ENCODE data around the gene CRISP3. TPM values are rescaled to one million over a fixed set of nuclear protein-coding genes. Genes with fewer than 3 reads are reported as not detected.

CRISP3 gene
- total RNA-seq, 1 donor: not detected

GRCh38 chr6:49772285-49772684, 28.1 kb upstream of the CRISP3 start:
- H3K4me1 ChIP-seq (ENCODE audit: insufficient read depth, low read length): no peaks in the 10 kb centered on the region
- H3K4me2 ChIP-seq (ENCODE audit: insufficient read depth, low read length): no peak overlapping the region
- DNase-seq (ENCODE audit: insufficient read length, low spot score, missing footprints): no peak
- H3K79me2 ChIP-seq (ENCODE audit: insufficient read depth, low read length): no peaks in the 10 kb centered on the region
- H3K36me3 ChIP-seq (ENCODE audit: insufficient read depth, low read length): no peaks in the 10 kb centered on the region
- H3K27ac ChIP-seq (ENCODE audit: low read depth, low read length): no peak overlapping the region
- no peaks in the 10 kb centered on the region for H3K9me3 ChIP-seq (ENCODE audit: low read depth, low read length)
- H3K27me3 ChIP-seq (ENCODE audit: insufficient read depth, low read length): no peaks in the 10 kb centered on the region
- H4K20me1 ChIP-seq (ENCODE audit: insufficient read depth, low read length): no peaks in the 10 kb centered on the region
- H3K4me3 ChIP-seq (ENCODE audit: insufficient read depth, low read length): no peak overlapping the region
- no peak for TF ChIP-seq CTCF (IDR thresholded peaks at IDR 0.05; ENCODE audit: extremely low read depth, low read depth, low read length)
- H2AFZ ChIP-seq (ENCODE audit: low read length): no peak overlapping the region

- no peak for DNase-seq (ENCODE audit: insufficient read length, low spot score, missing footprints)
- no peak for TF ChIP-seq CTCF (IDR thresholded peaks at IDR 0.05; ENCODE audit: extremely low read depth, low read depth, low read length)
- H3K9me3 ChIP-seq (ENCODE audit: low read depth, low read length): no peaks in the 10 kb centered on the region
These were observed 22.6 kb upstream of the CRISP3 start for GRCh38 chr6:49766762-49767161.

GRCh38 chr6:49764571-49765236, 20.5 kb upstream of the CRISP3 start:
- no peak for TF ChIP-seq CTCF (IDR thresholded peaks at IDR 0.05; ENCODE audit: extremely low read depth, low read depth, low read length)

More at GRCh38 chr6:49766762-49767161, 22.6 kb upstream of the CRISP3 start:
- no peak overlapping the region for H3K4me2 ChIP-seq (ENCODE audit: insufficient read depth, low read length)
- no peak overlapping the region for H3K4me3 ChIP-seq (ENCODE audit: insufficient read depth, low read length)
- H3K79me2 ChIP-seq (ENCODE audit: insufficient read depth, low read length): no peaks in the 10 kb centered on the region
- no peaks in the 10 kb centered on the region for H3K36me3 ChIP-seq (ENCODE audit: insufficient read depth, low read length)
- H3K27me3 ChIP-seq (ENCODE audit: insufficient read depth, low read length): no peaks in the 10 kb centered on the region
- H2AFZ ChIP-seq (ENCODE audit: low read length): no peak overlapping the region
- H4K20me1 ChIP-seq (ENCODE audit: insufficient read depth, low read length): no peaks in the 10 kb centered on the region
- no peak overlapping the region for H3K27ac ChIP-seq (ENCODE audit: low read depth, low read length)
- H3K4me1 ChIP-seq (ENCODE audit: insufficient read depth, low read length): no peaks in the 10 kb centered on the region

GRCh38 chr6:49743429-49743828, 759 bp downstream of the CRISP3 start:
- Histone ChIP-seq H3K4me1 (ENCODE audit: insufficient read depth, low read length) (no peaks in the 10 kb centered on the region), H4K20me1 (ENCODE audit: insufficient read depth, low read length) (no peaks in the 10 kb centered on the region)
- TF ChIP-seq CTCF (IDR thresholded peaks at IDR 0.05; ENCODE audit: extremely low read depth, low read depth, low read length): no peak

More at GRCh38 chr6:49764571-49765236, 20.5 kb upstream of the CRISP3 start:
- Histone ChIP-seq H3K36me3 (ENCODE audit: insufficient read depth, low read length) (no peaks in the 10 kb centered on the region), H3K4me1 (ENCODE audit: insufficient read depth, low read length) (no peaks in the 10 kb centered on the region), H4K20me1 (ENCODE audit: insufficient read depth, low read length) (no peaks in the 10 kb centered on the region), H3K27me3 (ENCODE audit: insufficient read depth, low read length) (no peaks in the 10 kb centered on the region), H3K4me3 (ENCODE audit: insufficient read depth, low read length) (no peak overlapping the region), H3K9me3 (ENCODE audit: low read depth, low read length) (no peaks in the 10 kb centered on the region), H3K27ac (ENCODE audit: low read depth, low read length) (no peak overlapping the region), H2AFZ (ENCODE audit: low read length) (no peak overlapping the region), H3K79me2 (ENCODE audit: insufficient read depth, low read length) (no peaks in the 10 kb centered on the region), H3K4me2 (ENCODE audit: insufficient read depth, low read length) (no peak overlapping the region)
- DNase-seq (ENCODE audit: insufficient read length, low spot score, missing footprints): no peak

More at GRCh38 chr6:49743429-49743828, 759 bp downstream of the CRISP3 start:
- Histone ChIP-seq H3K79me2 (ENCODE audit: insufficient read depth, low read length) (no peaks in the 10 kb centered on the region), H3K27ac (ENCODE audit: low read depth, low read length) (no peak overlapping the region), H3K36me3 (ENCODE audit: insufficient read depth, low read length) (no peaks in the 10 kb centered on the region), H3K27me3 (ENCODE audit: insufficient read depth, low read length) (no peaks in the 10 kb centered on the region), H3K4me2 (ENCODE audit: insufficient read depth, low read length) (no peak overlapping the region), H2AFZ (ENCODE audit: low read length) (no peak overlapping the region), H3K4me3 (ENCODE audit: insufficient read depth, low read length) (no peak overlapping the region), H3K9me3 (ENCODE audit: low read depth, low read length) (no peaks in the 10 kb centered on the region)
- no peak for DNase-seq (ENCODE audit: insufficient read length, low spot score, missing footprints)

Data from osteoblast (primary cell).